Liver (tissue), 3 donors: ENCODE measurements around the gene PLEKHA6.

Experiments used
- CTCF ChIP-seq: fragments of 150-350 bp; IDR thresholded peaks from 2 replicates; pipeline ENCODE4 v1.5.1; 2017; ENCODE audit warnings: improper control_type of control experiment, low read depth, low read length; ENCODE audit not compliant: missing input control
- EGR1 ChIP-seq, 2 donors: IDR thresholded peaks; 2 replicates each; pipeline ENCODE4 v1.6.1; 2016 to 2018; ENCODE audit warnings: antibody characterized with exemption in 2 of 2, low read depth in 2 of 2
- MAX ChIP-seq: IDR thresholded peaks from 2 replicates; pipeline ENCODE4 v1.6.1; 2016; ENCODE audit warnings: antibody characterized with exemption
- REST ChIP-seq: IDR thresholded peaks from 2 replicates; pipeline ENCODE4 v1.6.1; 2016; ENCODE audit warnings: antibody characterized with exemption, mild to moderate bottlenecking
- donor health status: healthy.
- donor health status: healthy.

- TF ChIP-seq CTCF = no peak
- no peak for TF ChIP-seq MAX
- TF ChIP-seq REST = no peak
- TF ChIP-seq EGR1 (IDR thresholded peaks at IDR 0.05; ENCODE audit: low read depth in 2 of 2) = no peak
Measured at GRCh38 chr1:204313675-204314074, 46.1 kb downstream of the PLEKHA6 start.
